Keratinocyte (primary cell): ENCODE data around the gene GEMIN2.
"Not testable (repeated sequence)": the region's sequence is repeated elsewhere in the genome, so short reads cannot be mapped to it uniquely, and the experiment has no call there.

ENCODE experiments used
- EZH2 ChIP-seq: IDR thresholded peaks from one replicate; pipeline ENCODE4 v1.6.1; 2012; ENCODE audit warnings: inconsistent platforms, mild to moderate bottlenecking, low read length, moderate library complexity
- TF ChIP-seq, protein P1 (sequence below), 3 experiments: IDR thresholded peaks in 1 of 3; conservative IDR thresholded peaks in 1 of 3; optimal IDR thresholded peaks in 1 of 3; 2 replicates in 2 of 3; 3 replicates in 1 of 3; pipeline versions ENCODE3 to v1.5.1; 2011; ENCODE audit warnings: low read length in 3 of 3, mild to moderate bottlenecking in 3 of 3, moderate library complexity in 2 of 3, control low read depth in 1 of 3, inconsistent platforms in 1 of 3; ENCODE audit not compliant: insufficient read depth in 2 of 3; ENCODE audit errors: extremely low read depth in 1 of 3

DNA sequence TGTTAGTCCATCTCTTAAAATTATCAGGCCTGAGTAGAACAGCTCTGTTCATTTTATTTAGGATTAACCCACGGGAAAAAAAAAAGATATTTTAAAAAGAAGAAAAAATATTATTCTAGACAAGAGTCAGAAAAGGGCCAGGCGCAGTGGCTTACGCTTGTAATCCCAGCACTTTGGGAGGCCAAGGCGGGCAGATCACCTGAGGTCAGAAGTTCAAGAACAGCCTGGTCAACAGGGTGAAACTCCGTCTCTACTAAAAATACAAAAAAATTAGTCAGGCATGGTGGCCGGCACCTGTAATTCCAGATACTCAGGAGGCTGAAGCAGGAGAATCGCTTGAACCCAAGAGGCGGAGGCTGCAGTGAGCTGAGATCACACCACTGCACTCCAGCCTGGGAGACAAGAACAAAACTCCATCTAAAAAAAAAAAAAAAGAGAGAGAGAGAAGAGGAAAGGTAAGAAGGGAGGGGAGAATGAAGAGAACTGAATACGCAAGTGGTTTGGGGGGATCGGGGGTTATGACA is 53.7 kb downstream of the GEMIN2 start:
- TF ChIP-seq, protein P1, sequence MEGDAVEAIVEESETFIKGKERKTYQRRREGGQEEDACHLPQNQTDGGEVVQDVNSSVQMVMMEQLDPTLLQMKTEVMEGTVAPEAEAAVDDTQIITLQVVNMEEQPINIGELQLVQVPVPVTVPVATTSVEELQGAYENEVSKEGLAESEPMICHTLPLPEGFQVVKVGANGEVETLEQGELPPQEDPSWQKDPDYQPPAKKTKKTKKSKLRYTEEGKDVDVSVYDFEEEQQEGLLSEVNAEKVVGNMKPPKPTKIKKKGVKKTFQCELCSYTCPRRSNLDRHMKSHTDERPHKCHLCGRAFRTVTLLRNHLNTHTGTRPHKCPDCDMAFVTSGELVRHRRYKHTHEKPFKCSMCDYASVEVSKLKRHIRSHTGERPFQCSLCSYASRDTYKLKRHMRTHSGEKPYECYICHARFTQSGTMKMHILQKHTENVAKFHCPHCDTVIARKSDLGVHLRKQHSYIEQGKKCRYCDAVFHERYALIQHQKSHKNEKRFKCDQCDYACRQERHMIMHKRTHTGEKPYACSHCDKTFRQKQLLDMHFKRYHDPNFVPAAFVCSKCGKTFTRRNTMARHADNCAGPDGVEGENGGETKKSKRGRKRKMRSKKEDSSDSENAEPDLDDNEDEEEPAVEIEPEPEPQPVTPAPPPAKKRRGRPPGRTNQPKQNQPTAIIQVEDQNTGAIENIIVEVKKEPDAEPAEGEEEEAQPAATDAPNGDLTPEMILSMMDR (optimal IDR thresholded peaks at IDR 0.05 in 1 of 3, IDR thresholded peaks at IDR 0.05 in 1 of 3, conservative IDR thresholded peaks at IDR 0.05 in 1 of 3; ENCODE audit: extremely low read depth in 1 of 3, insufficient read depth in 2 of 3, low read length in 3 of 3): not testable (repeated sequence)
- not testable (repeated sequence) for TF ChIP-seq EZH2
